A549 (cell line): ENCODE results near the gene ZNF548. TPM values are rescaled to one million over a fixed set of nuclear protein-coding genes. Genes with fewer than 3 reads are reported as not detected.
A peak's percentile ranks its signal among the peaks of the same experiment; 100 is the strongest.

ENCODE experiments used
- ATAC-seq, 2 experiments: fragments of 200-7000 bp in 1 of 2; fragments of >200 bp in 1 of 2; cut with Nextera tagmentation in 1 of 2; cut with Tn5 transposase in 1 of 2; 3 replicates each; pipeline versions ENCODE4 v1.8.0 to v1.9.1; 2018 to 2020; ENCODE audit warnings: mild to moderate bottlenecking in 1 of 2, moderate library complexity in 1 of 2
- CTCF ChIA-PET: fragments of 300-600 bp; sonication (Branson Sonifier 250); formaldehyde crosslinking; extraction: SDS; loops from one replicate; lab custom pipeline; 2021; ENCODE audit warnings: antibody characterized with exemption, inconsistent platforms; lab: Yijun Ruan, JAX
- POLR2A ChIA-PET: fragments of 350-600 bp; formaldehyde crosslinking; extraction: SDS; loops from one replicate; lab custom pipeline; 2021; ENCODE audit warnings: antibody characterized with exemption, inconsistent platforms; lab: Yijun Ruan, JAX
- DNase-seq, 2 experiments: peaks; one replicate each; pipeline versions ENCODE4 v3.0.0 to v3.0.0-alpha.2; 2011 to 2016; ENCODE audit warnings: low read depth in 1 of 2, low spot score in 1 of 2
- FAIRE-seq: peaks from 2 replicates; lab custom pipeline; 2011; peaks lifted over from hg19 to GRCh38; lab: Jason Lieb, UNC
- H3K27ac ChIP-seq, 2 experiments: fragments of >200 bp; sonication (Bioruptor Twin); formaldehyde crosslinking; 3 replicates each; pipeline ENCODE4 v1.5.1; 2016 to 2017
- H3K4me1 ChIP-seq: fragments of >200 bp; sonication (Bioruptor Twin); formaldehyde crosslinking; 3 replicates; pipeline ENCODE4 v1.6.1; 2016
- H3K4me2 ChIP-seq: fragments of >200 bp; sonication (Bioruptor Twin); formaldehyde crosslinking; 3 replicates; pipeline ENCODE4 v1.6.1; 2016
- H3K4me3 ChIP-seq: fragments of >200 bp; sonication (Bioruptor Twin); formaldehyde crosslinking; 3 replicates; pipeline ENCODE4 v1.5.1; 2016
- H3K9me3 ChIP-seq: fragments of >200 bp; sonication (Bioruptor Twin); formaldehyde crosslinking; 3 replicates; pipeline ENCODE4 v1.6.1; 2016
- CEBPB ChIP-seq, 2 experiments: fragments of >200 bp in 1 of 2; sonication (Bioruptor Twin) in 1 of 2; formaldehyde crosslinking in 1 of 2; IDR thresholded peaks; 2 replicates each; pipeline ENCODE4 v1.6.1; 2012 to 2016
- HDAC2 ChIP-seq: fragments of 200-600 bp; sonication (generic); IDR thresholded peaks from 2 replicates; pipeline ENCODE4 v1.6.1; 2016
- RFX5 ChIP-seq: fragments of 450-650 bp; IDR thresholded peaks from 2 replicates; pipeline ENCODE4 v1.7.1; 2014; ENCODE audit warnings: antibody characterized with exemption, mild to moderate bottlenecking, moderate library complexity
- WGBS: methylation state at CpG from one replicate; pipeline ENCODE4 v1.1.6; 2017; ENCODE audit errors: missing lambda C conversion rate; 5-methylcytosine and 5-hydroxymethylcytosine counted together
- polyA plus RNA-seq, 4 experiments: library from polyadenylated mRNA; depleted of rRNA in 3 of 4; stranded (reverse); fragments of >200 nt; fragmentation: RNase III in 1 of 4; extraction: RNeasy Plus Mini Kit Qiagen cat#74134 plus additional on column Dnase treatment in 1 of 4; gene quantifications; 2 replicates in 3 of 4; 3 replicates in 1 of 4; pipeline ENCODE4 v1.2.3, GENCODE V29; 2011 to 2017

ZNF548 gene
- polyA plus RNA-seq, 2 of the 4 experiments (the other 2 are of a cell fraction), result 6.4 to 11.3 TPM

DNA sequence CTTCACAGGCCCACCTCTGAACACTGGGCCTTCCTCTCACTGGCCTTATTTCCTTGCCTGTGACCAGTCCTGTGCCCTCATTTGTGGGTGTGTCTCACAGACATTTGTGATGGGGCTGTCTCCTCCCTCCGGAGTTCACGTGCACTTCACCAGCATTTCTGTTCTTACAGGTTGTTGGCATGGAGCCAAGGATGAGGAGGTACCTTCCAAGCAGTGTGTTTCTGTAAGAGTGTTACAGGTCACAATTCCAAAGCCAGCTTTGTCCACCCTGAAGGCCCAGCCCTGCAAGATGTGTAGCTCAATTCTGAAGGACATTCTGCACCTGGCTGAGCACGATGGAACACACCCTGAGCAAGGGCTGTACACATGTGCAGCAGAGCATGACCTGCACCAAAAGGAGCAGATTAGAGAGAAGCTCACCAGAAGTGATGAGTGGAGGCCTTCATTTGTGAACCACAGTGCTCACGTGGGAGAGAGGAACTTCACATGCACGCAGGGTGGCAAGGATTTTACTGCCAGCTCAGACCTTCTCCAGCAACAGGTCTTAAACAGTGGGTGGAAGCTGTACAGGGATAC lies 53.6 kb downstream of the ZNF548 start:
- WGBS, result 68% methylated on average over 5 of the region's 5 CpGs

DNA sequence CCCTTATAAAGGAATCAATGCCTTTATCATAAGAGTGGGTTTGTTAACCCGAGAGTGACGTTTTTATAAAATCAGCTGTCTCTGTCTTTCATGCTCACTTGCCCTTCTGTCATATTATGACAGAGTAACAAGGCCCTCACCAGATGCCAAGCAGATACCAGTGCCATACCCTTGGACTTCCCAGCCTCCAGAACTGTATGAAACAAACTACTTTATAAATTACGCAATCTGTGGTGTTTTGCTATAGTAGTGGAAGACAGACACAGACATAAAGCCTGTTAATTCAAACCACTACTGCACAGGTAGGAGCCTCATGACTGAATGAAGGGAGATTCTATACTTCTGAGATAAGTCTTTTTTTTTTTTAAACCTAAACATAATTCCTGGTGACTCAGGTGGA lies 62.7 kb downstream of the ZNF548 start:
- TF ChIP-seq HDAC2, result no peak
- TF ChIP-seq CEBPB (IDR thresholded peaks at IDR 0.05), result peak in 1 of 2 experiments; percentile 78; a peak in 3 of 4 replicates
- WGBS, result 72% methylated on average over 3 of the region's 3 CpGs
- CTCF ChIA-PET, result no interaction called here

More for the DNA sequence above, 53.6 kb downstream of the ZNF548 start:
- FAIRE-seq, result no peak
- Histone ChIP-seq H3K4me1 (no peaks in the 10 kb centered on the region), H3K9me3 (peaks cover 95% of the 10 kb centered on the region), H3K4me2 (no peak overlapping the region), H3K4me3 (no peak overlapping the region)
- DNase-seq, result peak in 1 of 2 experiments; percentile 30
- ChIA-PET CTCF (no interaction called here), POLR2A (no interaction called here)
- no peak for ATAC-seq
- TF ChIP-seq RFX5, result no peak
- TF ChIP-seq HDAC2, result no peak
- TF ChIP-seq, all 56 proteins: peak for 0
- H3K27ac ChIP-seq, result no peak overlapping the region

More for the DNA sequence above, 62.7 kb downstream of the ZNF548 start:
- FAIRE-seq (no peak), DNase-seq (no peak), ATAC-seq (no peak)
- peaks cover 79% of the 10 kb centered on the region for H3K9me3 ChIP-seq
- no peak overlapping the region for H3K4me2 ChIP-seq
- POLR2A ChIA-PET, result no interaction called here
- H3K4me1 ChIP-seq, result no peaks in the 10 kb centered on the region
- no peak overlapping the region for H3K27ac ChIP-seq
- H3K4me3 ChIP-seq, result no peak overlapping the region

Other genes with a start within 250 kb of the ZNF548 start
- gene ZIM3, start 244.7 kb upstream of the ZNF548 start, polyA plus RNA-seq (2011; rRNA removed), result not detected in 2 replicates
- gene ZIM3, start 244.7 kb upstream of the ZNF548 start, polyA plus RNA-seq (2017; fragmentation: RNase III; extraction: RNeasy Plus Mini Kit Qiagen cat#74134 plus additional on column Dnase treatment), result not detected in 3 replicates
- gene DUXA, start 222.4 kb upstream of the ZNF548 start, polyA plus RNA-seq (2011; rRNA removed), result 0.09 TPM in 1 of 2 replicates, not detected in the other
- not detected in 3 replicates for gene DUXA, start 222.4 kb upstream of the ZNF548 start, polyA plus RNA-seq (2017; fragmentation: RNase III; extraction: RNeasy Plus Mini Kit Qiagen cat#74134 plus additional on column Dnase treatment)
- 9.1 and 10.0 TPM in 2 replicates for gene ZNF264, start 198.4 kb upstream of the ZNF548 start, polyA plus RNA-seq (2011; rRNA removed)
- gene ZNF264, start 198.4 kb upstream of the ZNF548 start, polyA plus RNA-seq (2017; fragmentation: RNase III; extraction: RNeasy Plus Mini Kit Qiagen cat#74134 plus additional on column Dnase treatment), result 3.4 to 3.9 TPM (median 3.6 TPM) in 3 replicates
- 0.83 and 0.96 TPM in 2 replicates for gene AURKC, start 158.8 kb upstream of the ZNF548 start, polyA plus RNA-seq (2011; rRNA removed)
- 0.27 to 0.43 TPM (median 0.34 TPM) in 3 replicates for gene AURKC, start 158.8 kb upstream of the ZNF548 start, polyA plus RNA-seq (2017; fragmentation: RNase III; extraction: RNeasy Plus Mini Kit Qiagen cat#74134 plus additional on column Dnase treatment)
- 5.6 and 6.6 TPM in 2 replicates for gene ZNF805, start 149.2 kb upstream of the ZNF548 start, polyA plus RNA-seq (2011; rRNA removed)
- gene ZNF805, start 149.2 kb upstream of the ZNF548 start, polyA plus RNA-seq (2017; fragmentation: RNase III; extraction: RNeasy Plus Mini Kit Qiagen cat#74134 plus additional on column Dnase treatment), result 1.1 to 1.5 TPM (median 1.5 TPM) in 3 replicates
- gene ZNF460, start 109.4 kb upstream of the ZNF548 start, polyA plus RNA-seq (2011; rRNA removed), result 16.1 and 23.4 TPM in 2 replicates
- gene ZNF460, start 109.4 kb upstream of the ZNF548 start, polyA plus RNA-seq (2017; fragmentation: RNase III; extraction: RNeasy Plus Mini Kit Qiagen cat#74134 plus additional on column Dnase treatment), result 0.50 to 0.63 TPM (median 0.58 TPM) in 3 replicates
- gene ZNF543, start 69.4 kb upstream of the ZNF548 start, polyA plus RNA-seq (2011; rRNA removed), result 3.9 and 4.4 TPM in 2 replicates
- 1.4 to 1.5 TPM (median 1.4 TPM) in 3 replicates for gene ZNF543, start 69.4 kb upstream of the ZNF548 start, polyA plus RNA-seq (2017; fragmentation: RNase III; extraction: RNeasy Plus Mini Kit Qiagen cat#74134 plus additional on column Dnase treatment)
- 4.8 and 5.5 TPM in 2 replicates for gene ZNF304, start 38.6 kb upstream of the ZNF548 start, polyA plus RNA-seq (2011; rRNA removed)
- 2.1 to 2.3 TPM (median 2.3 TPM) in 3 replicates for gene ZNF304, start 38.6 kb upstream of the ZNF548 start, polyA plus RNA-seq (2017; fragmentation: RNase III; extraction: RNeasy Plus Mini Kit Qiagen cat#74134 plus additional on column Dnase treatment)
- gene TRAPPC2B, start 26.3 kb upstream of the ZNF548 start, polyA plus RNA-seq (2011; rRNA removed), result 25.1 and 27.8 TPM in 2 replicates
- gene TRAPPC2B, start 26.3 kb upstream of the ZNF548 start, polyA plus RNA-seq (2017; fragmentation: RNase III; extraction: RNeasy Plus Mini Kit Qiagen cat#74134 plus additional on column Dnase treatment), result 12.2 to 15.7 TPM (median 14.5 TPM) in 3 replicates
- 2.9 TPM in 2 replicates for gene ZNF547, start 26.3 kb upstream of the ZNF548 start, polyA plus RNA-seq (2011; rRNA removed)
- 1.7 to 2.1 TPM (median 2.0 TPM) in 3 replicates for gene ZNF547, start 26.3 kb upstream of the ZNF548 start, polyA plus RNA-seq (2017; fragmentation: RNase III; extraction: RNeasy Plus Mini Kit Qiagen cat#74134 plus additional on column Dnase treatment)
- gene ZNF17, start 21.3 kb downstream of the ZNF548 start, polyA plus RNA-seq (2011; rRNA removed), result 6.4 and 6.8 TPM in 2 replicates
- gene ZNF17, start 21.3 kb downstream of the ZNF548 start, polyA plus RNA-seq (2017; fragmentation: RNase III; extraction: RNeasy Plus Mini Kit Qiagen cat#74134 plus additional on column Dnase treatment), result 3.8 to 4.1 TPM (median 4.0 TPM) in 3 replicates
- 25.2 and 30.9 TPM in 2 replicates for gene ZNF749, start 45.5 kb downstream of the ZNF548 start, polyA plus RNA-seq (2011; rRNA removed)
- 11.7 to 12.6 TPM (median 12.4 TPM) in 3 replicates for gene ZNF749, start 45.5 kb downstream of the ZNF548 start, polyA plus RNA-seq (2017; fragmentation: RNase III; extraction: RNeasy Plus Mini Kit Qiagen cat#74134 plus additional on column Dnase treatment)
- gene VN1R1, start 67.3 kb downstream of the ZNF548 start, polyA plus RNA-seq (2011; rRNA removed), result 0.19 and 0.30 TPM in 2 replicates
- 0.04 to 0.16 TPM (median 0.05 TPM) in 3 replicates for gene VN1R1, start 67.3 kb downstream of the ZNF548 start, polyA plus RNA-seq (2017; fragmentation: RNase III; extraction: RNeasy Plus Mini Kit Qiagen cat#74134 plus additional on column Dnase treatment)
- 3.2 and 3.6 TPM in 2 replicates for gene ZNF772, start 87.7 kb downstream of the ZNF548 start, polyA plus RNA-seq (2011; rRNA removed)
- 2.0 to 2.3 TPM (median 2.3 TPM) in 3 replicates for gene ZNF772, start 87.7 kb downstream of the ZNF548 start, polyA plus RNA-seq (2017; fragmentation: RNase III; extraction: RNeasy Plus Mini Kit Qiagen cat#74134 plus additional on column Dnase treatment)
- 11.8 and 12.1 TPM in 2 replicates for gene ZNF419, start 97.9 kb downstream of the ZNF548 start, polyA plus RNA-seq (2011; rRNA removed)
- 8.0 to 9.0 TPM (median 8.2 TPM) in 3 replicates for gene ZNF419, start 97.9 kb downstream of the ZNF548 start, polyA plus RNA-seq (2017; fragmentation: RNase III; extraction: RNeasy Plus Mini Kit Qiagen cat#74134 plus additional on column Dnase treatment)
- 8.4 and 9.2 TPM in 2 replicates for gene ZNF773, start 110.1 kb downstream of the ZNF548 start, polyA plus RNA-seq (2011; rRNA removed)
- gene ZNF773, start 110.1 kb downstream of the ZNF548 start, polyA plus RNA-seq (2017; fragmentation: RNase III; extraction: RNeasy Plus Mini Kit Qiagen cat#74134 plus additional on column Dnase treatment), result 6.0 to 6.4 TPM (median 6.1 TPM) in 3 replicates
- 3.7 and 3.9 TPM in 2 replicates for gene ZNF549, start 137.5 kb downstream of the ZNF548 start, polyA plus RNA-seq (2011; rRNA removed)
- 1.7 to 1.8 TPM (median 1.8 TPM) in 3 replicates for gene ZNF549, start 137.5 kb downstream of the ZNF548 start, polyA plus RNA-seq (2017; fragmentation: RNase III; extraction: RNeasy Plus Mini Kit Qiagen cat#74134 plus additional on column Dnase treatment)
- 8.7 and 9.2 TPM in 2 replicates for gene ZNF550, start 170.0 kb downstream of the ZNF548 start, polyA plus RNA-seq (2011; rRNA removed)
- gene ZNF550, start 170.0 kb downstream of the ZNF548 start, polyA plus RNA-seq (2017; fragmentation: RNase III; extraction: RNeasy Plus Mini Kit Qiagen cat#74134 plus additional on column Dnase treatment), result 4.7 to 5.3 TPM (median 5.2 TPM) in 3 replicates
- gene ZNF416, start 189.1 kb downstream of the ZNF548 start, polyA plus RNA-seq (2011; rRNA removed), result 4.7 and 4.8 TPM in 2 replicates
- gene ZNF416, start 189.1 kb downstream of the ZNF548 start, polyA plus RNA-seq (2017; fragmentation: RNase III; extraction: RNeasy Plus Mini Kit Qiagen cat#74134 plus additional on column Dnase treatment), result 2.8 to 3.5 TPM (median 2.9 TPM) in 3 replicates
- gene ZIK1, start 194.3 kb downstream of the ZNF548 start, polyA plus RNA-seq (2011; rRNA removed), result not detected in 2 replicates
- gene ZIK1, start 194.3 kb downstream of the ZNF548 start, polyA plus RNA-seq (2017; fragmentation: RNase III; extraction: RNeasy Plus Mini Kit Qiagen cat#74134 plus additional on column Dnase treatment), result 0.03 TPM in 1 of 3 replicates, not detected in the others
- gene ZNF530, start 210.0 kb downstream of the ZNF548 start, polyA plus RNA-seq (2011; rRNA removed), result 4.9 and 5.9 TPM in 2 replicates
- 4.9 to 6.3 TPM (median 6.3 TPM) in 3 replicates for gene ZNF530, start 210.0 kb downstream of the ZNF548 start, polyA plus RNA-seq (2017; fragmentation: RNase III; extraction: RNeasy Plus Mini Kit Qiagen cat#74134 plus additional on column Dnase treatment)
- gene ZNF134, start 224.4 kb downstream of the ZNF548 start, polyA plus RNA-seq (2011; rRNA removed), result 9.2 and 10.1 TPM in 2 replicates
- gene ZNF134, start 224.4 kb downstream of the ZNF548 start, polyA plus RNA-seq (2017; fragmentation: RNase III; extraction: RNeasy Plus Mini Kit Qiagen cat#74134 plus additional on column Dnase treatment), result 8.3 to 9.2 TPM (median 9.1 TPM) in 3 replicates
- gene ZNF211, start 243.3 kb downstream of the ZNF548 start, polyA plus RNA-seq (2011; rRNA removed), result 11.6 and 15.8 TPM in 2 replicates
- gene ZNF211, start 243.3 kb downstream of the ZNF548 start, polyA plus RNA-seq (2017; fragmentation: RNase III; extraction: RNeasy Plus Mini Kit Qiagen cat#74134 plus additional on column Dnase treatment), result 6.9 to 7.7 TPM (median 7.5 TPM) in 3 replicates